ENCODE data around the gene GPANK1.

GPANK1 gene

GRCh38 chr6:31621320-31621939, 43.4 kb downstream of the GPANK1 start:
- no peak for DNase-seq (ENCODE audit: low read depth in 3 of 3, low spot score in 1 of 3)

GRCh38 chr6:31620586-31621319, 44.0 kb downstream of the GPANK1 start, which contains the start of gene PRRC2A:
PRRC2A (plus strand) TSS chr6:31620715; CDS start chr6:31622790, 2,075 bp downstream.
- DNase-seq (ENCODE audit: low read depth in 3 of 3, low spot score in 1 of 3) = peak in 2 of 3 donors; percentile 91 to 93

GRCh38 chr6:31619805-31620585, 44.8 kb downstream of the GPANK1 start:
- peak; percentile 82 to 93 (median 86) for DNase-seq (ENCODE audit: low read depth in 3 of 3, low spot score in 1 of 3)

- no peak for DNase-seq (ENCODE audit: low read depth in 3 of 3, low spot score in 1 of 3)
Observed at GRCh38 chr6:31617010-31617409, 47.8 kb downstream of the GPANK1 start.

- no peak for DNase-seq (ENCODE audit: low read depth in 3 of 3, low spot score in 1 of 3)
Observed at GRCh38 chr6:31615748-31616147, 49.0 kb downstream of the GPANK1 start.

- no peak for DNase-seq (ENCODE audit: low read depth in 3 of 3, low spot score in 1 of 3)
Observed at GRCh38 chr6:31614684-31615578, 49.9 kb downstream of the GPANK1 start, which contains the start of gene AIF1. AIF1 (plus strand) TSS chr6:31615234; CDS start chr6:31615330, 96 bp downstream.

GRCh38 chr6:31614075-31614619, 50.6 kb downstream of the GPANK1 start:
- DNase-seq (ENCODE audit: low read depth in 3 of 3, low spot score in 1 of 3) = no peak

Data from stimulated activated CD4-positive, alpha-beta T cell treated with anti-CD3 and anti-CD28 coated beads, TNF-alpha, amount 100 ng/mL, for 1 hour (primary cell).